Stimulated activated CD8-positive, alpha-beta memory T cell treated with anti-CD3 and anti-CD28 coated beads, Interleukin-2, amount 100 ng/mL, for 48 hours (primary cell): ENCODE measurements around the gene GPI.

ENCODE experiments used
- DNase-seq, 2 donors: peaks; one replicate each; pipeline ENCODE4 v3.0.0-alpha.2; 2020; ENCODE audit warnings: low read depth in 2 of 2

GPI gene

DNA sequence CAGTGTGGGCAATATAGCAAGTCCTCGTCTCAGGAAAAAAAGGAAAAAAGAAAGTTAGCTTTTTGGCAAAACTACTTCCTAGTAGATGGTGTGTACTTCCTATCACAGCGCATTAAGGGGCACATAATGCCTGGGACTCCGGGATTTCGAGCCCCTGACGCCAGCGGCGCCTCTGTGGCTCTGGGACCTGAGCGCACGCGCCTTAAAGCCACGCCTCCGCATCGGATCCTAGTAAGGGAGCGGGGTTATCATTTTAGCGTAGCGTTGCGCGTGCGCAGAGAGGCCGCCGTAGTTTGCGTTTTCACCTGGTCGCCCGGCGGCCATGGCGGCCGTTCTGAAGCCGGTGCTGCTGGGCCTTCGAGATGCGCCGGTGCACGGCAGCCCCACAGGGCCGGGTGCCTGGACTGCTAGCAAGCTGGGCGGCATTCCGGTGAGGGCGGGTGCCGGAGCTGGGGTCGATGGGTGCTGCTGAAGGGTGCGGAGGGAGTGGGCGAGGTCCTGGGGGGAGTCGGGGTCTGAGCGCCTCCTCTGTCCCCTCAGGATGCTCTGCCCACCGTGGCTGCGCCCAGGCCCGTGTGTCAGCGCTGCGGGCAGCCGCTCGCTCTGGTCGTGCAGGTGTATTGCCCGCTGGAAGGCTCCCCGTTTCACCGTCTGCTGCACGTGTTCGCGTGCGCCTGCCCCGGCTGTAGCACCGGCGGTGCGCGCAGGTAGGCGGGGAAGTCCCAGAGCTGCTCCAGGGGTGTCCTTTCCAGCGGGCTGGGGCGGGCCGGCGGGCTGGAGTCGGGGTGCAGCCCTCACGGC lies 39.3 kb downstream of the GPI start, which contains the start of gene PDCD2L:
Gene PDCD2L, plus strand, starts transcription at position 291 of the 801 bp plus-strand sequence. Its CDS starts 32 bp downstream, at position 323.
- DNase-seq, result peak; percentile 89 to 90

DNA sequence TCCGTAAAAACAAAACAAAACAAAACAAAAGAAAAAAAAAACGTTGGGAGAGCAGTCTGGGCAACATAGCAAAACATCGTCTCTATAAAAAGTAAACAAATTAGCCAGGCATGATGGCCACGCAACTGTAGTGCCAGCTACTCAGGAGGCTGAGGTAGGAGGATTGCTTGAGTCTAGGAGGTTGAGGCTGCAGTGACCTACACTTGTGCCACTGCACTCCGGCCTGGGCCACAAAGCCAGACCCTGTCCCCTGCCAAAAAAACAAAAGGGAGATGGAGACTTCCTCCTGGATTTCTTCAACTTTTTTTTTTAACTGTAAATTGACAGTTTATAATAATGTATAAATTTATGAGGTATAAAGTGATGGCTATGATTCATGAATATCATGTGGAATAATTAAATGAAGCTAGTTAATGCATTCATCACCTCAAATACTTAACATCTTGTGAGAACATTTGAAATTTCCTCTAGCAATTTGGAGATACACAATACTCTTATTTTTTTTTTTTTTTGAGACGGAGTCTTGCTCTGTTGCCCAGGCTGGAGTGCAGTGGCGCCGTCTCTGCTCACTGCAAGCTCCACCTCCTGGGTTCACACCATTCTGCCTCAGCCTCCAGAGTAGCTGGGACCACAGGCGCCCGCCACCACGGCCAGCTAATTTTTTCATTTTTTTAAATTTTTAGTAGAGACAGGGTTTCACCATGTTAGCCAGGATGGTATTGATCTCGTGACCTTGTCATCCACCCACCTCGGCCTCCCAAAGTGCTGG lies 41.1 kb downstream of the GPI start:
- DNase-seq, result no peak

DNA sequence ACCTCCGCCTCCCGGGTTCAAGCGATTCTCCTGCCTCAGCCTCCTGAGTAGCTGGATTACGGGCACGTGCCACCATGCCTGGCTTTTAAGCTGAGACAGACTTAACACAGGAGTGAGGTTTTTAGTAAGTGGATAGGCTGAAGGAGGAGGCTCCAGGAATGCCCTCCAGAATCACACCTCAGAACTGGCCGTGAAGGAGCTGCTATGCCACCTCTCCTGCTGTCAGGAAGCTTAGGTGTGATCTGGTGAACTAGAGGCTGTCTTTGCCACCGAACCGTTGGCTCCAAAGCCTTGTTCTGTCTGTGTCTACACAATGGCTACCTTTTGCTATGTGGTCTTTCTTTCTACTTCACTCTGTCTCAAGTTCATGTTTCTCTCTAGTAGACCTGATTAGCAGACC lies 43.4 kb downstream of the GPI start:
- no peak for DNase-seq

DNA sequence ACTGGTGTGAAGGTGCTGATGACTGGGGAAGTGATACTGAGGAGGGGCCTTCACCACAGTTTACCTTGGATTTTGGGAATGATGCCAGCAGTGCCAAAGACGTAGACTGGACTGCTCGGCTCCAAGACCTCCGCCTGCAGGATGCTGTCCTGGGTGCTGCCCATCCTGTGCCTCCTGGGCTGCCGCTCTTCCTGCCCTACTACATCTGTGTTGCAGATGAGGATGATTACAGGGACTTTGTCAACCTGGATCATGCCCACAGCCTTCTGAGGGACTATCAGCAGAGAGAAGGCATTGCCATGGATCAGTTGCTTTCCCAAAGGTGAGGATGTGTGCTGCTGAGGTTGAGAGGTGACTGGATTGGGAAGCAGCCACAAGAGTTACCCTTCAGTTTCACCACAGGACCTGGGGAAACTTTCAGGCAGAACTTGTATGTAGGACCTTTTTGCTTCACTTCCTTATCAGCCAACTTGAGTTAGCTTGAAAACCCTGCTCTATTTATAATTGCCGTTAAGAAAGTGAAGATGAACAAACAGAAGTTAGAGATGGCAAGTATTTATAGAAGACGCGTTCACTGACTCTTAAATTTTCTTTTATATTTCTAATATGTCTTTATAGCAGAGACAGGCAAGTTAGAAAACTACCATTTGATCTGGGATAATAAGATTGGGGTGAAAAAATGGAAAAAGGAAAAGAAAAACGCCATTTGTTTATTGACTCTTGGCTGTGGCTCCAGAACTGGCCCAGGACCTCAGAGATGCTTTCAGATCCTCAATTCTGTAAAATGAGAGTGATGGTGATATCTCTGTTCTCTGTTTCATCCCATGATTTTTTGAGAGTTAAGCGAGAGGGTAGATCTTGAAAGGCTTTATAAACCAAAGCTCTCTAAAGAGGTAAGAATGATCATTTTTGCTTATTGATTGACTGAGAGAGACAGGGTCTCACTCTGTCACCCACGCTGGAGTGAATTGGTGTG lies 44.5 kb downstream of the GPI start:
- DNase-seq, result no peak

DNA sequence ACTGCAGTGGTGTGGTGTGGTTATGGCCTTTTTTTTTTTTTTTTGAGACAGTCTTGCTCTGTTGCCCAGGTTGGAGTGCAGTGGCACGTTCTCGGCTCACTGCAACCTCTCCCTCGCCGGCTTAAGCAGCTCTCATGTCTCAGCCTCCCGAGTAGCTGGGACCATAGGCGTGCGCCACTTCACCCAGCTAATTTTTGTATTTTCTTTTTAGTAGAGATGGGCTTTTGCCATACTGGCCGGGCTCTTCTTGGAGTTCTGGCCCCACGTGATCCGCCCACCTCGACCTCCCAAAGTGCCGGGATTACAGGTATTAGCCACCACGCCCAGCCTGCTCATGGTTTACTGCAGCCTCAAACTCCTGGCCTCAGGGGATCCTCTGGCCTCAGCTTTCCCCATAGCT lies 46.2 kb downstream of the GPI start:
- no peak for DNase-seq

DNA sequence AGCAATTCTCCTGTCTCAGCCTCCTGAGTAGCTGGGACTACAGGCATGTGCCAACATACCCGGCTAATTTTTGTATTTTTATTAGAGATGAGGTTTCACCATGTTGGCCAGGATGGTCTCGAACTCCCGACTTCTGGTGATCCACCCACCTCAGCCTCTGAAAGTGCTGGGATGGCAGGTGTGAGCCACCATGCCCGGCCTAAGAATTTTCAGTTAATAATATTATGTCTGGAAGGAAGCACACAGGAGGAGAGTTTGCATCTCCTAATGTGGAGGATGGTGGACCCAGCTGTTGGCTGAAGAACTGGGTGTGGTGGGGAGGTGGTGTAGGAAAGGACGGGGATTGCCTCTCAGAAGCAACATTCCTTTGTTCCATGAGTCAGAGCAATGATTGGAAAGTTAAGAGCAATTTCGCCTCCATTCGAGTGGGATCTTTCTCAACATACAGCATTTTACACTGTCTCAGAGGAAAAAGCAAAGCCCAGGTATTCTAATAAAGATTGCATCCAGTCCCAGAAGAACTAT lies 51.1 kb downstream of the GPI start:
- DNase-seq, result no peak

DNA sequence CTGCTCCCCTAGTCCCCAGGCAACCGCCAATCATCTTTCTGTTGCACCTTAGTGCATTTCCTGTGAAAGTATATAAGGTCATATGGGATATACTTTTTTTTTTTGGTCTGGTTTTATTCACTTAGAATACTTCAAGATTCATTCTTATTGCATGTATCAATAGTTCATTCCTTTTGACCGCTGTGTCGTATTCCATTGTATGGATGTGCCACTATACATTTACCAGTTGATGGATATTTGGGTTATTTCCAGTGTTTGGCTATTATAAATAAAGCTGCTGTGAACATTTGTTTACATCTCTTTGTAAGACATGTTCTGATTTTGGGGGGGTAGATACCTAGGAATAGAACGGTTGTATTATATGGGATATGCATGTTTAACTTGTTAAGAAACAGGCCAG lies 53.3 kb downstream of the GPI start:
- no peak for DNase-seq

DNA sequence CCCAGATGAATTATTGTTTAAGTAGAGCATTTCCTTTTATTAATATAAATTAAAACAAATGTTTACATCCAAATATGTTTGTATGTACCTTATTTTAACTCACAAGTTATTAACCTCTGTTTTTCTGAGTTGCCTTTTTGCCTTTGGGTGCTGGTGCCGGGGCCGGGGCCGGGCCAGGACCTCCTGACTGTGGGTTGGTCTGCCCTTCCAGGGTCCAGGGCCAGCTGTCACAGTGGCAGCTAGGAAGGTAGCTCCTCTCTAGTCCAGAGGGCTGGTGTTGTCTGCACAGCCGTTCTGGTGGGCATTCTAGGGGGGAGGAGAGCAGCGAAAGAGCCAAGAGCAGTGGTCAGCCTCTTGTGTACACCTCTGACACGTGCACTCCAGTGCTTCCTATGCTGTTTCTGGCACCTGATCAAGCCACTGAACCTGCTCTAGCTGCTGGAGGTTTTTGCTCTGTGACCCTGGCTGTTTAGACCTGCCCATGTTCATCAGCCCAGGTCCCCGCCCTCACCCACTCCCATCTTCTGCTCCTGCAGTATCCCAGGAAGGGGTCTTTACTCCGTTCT lies 61.2 kb downstream of the GPI start:
- DNase-seq, result no peak

DNA sequence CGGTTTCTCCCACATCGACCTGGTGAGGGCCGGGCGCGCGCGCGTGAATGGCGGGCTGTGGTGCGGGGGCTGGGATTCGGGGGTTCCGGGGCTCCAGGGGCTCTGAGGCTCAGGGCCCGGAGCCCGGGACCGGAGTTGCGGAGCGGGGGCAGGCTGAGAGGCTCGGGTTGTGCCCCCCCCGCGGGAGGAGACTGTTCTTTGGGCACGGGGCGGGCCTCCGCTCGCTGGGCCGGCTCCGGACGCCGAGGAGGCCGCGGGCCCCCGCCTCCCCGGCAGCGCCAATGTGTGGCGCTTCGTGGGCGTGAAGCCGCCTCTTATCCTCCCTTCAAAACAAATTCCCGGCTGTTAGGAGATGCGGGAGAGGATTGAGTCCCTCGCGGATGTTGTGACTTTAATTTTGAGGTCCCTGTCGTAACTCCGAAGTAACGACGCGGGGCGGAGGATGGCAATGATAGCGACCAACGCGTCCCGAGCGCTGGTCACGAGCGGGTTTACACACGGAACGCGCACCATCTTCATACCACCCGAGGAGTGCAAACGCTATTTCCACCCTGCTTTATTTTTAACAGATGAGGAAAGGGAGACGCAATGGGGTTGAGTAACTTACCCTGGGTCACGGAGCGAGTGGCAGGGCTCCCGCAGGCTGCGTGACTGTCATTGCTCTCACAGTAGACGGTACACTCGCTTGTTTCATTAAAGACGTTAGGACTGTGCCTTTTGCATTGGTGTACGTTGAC lies 63.7 kb downstream of the GPI start:
- no peak for DNase-seq

DNA sequence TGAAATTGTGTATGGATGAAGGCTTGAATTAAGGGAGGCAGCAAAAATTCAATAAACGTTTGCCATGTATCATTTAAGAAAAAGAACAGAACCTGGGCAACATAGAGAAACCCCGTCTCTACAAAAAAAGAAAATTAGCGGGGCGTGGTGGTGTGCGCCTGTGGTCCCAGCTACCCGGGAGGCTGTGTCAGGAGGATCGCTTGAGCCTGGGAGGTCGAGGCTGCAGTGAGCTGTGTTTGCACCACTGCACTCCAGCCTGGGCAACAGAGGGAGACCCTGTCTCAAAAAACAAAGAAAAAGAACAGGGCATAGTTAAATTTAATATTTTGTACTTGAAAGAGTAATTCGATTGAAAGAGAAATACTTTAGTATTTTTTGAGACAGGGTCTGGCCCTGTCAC lies 64.6 kb downstream of the GPI start:
- DNase-seq, result no peak

DNA sequence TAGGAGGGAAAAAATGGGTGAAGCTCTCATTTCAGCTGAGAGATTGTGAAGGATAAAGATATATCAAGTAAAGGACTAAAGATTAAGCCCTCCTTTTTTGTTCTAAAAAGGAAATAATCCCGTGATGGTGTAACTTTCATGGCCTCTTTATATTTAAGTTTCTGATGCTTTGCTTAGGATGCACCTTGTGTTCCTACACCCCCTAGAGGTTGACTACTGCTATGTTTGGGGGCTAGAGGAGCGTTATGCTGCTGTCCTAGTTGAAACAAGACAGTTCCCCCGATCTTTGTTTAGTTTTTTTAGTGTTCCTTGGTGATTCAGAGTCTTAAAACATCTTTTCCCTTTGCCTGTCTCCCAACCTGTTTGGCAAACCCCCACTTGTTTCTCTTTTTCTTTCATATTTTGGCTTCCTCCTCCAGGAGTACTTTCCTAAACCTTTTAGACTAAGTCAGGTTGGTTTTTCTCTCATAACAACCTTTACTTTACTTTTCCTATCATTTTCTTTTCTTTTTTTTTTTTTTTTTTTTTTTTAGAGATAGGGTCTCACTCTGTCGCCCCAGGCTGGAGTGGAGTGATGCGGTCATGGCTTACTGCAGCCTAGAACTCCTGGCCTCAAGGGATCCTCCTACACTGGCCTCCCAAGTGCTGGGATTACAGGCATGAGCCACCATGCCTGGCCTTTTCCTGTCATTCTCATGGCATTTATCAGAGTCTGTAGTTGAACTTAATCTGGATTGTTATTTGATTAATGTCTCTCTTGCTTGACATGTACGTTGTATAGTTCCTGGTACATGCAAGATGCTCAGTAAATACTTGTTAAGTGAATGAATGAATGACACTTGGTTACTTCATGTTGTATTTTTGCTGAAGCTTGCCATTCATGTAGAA lies 66.0 kb downstream of the GPI start:
- DNase-seq, result no peak

DNA sequence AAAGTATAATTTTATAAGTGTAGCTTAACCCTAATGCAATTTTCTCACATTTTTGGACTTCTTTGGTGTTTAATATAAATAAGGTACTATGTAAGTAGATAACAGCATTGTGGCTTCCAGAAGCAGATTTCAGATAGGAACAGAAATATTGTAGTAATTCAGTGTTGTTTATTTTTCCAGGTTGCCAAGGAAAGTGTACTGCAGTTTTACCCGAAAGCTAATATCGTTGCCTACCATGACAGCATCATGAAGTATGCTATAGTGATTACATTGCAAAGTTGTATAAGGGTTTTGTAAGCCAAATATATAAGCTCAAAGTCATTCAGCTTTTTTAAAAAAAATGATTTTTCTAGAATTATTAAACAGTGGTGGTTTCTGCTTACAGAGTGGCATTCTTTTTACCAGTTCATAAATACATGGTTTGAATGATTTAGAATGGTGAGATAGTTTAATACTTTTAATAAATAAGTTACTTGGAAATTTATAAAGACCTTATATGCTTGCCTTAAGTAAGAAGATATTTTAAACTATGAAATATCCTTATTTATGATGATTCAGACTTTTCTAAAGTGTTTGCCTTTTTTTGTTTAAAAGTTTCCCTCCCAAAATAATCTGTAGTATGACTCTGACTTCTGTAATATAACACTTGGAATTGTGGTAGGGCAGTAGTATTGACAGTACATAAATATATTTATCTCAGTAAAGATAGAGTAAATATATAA lies 66.8 kb downstream of the GPI start:
- no peak for DNase-seq

DNA sequence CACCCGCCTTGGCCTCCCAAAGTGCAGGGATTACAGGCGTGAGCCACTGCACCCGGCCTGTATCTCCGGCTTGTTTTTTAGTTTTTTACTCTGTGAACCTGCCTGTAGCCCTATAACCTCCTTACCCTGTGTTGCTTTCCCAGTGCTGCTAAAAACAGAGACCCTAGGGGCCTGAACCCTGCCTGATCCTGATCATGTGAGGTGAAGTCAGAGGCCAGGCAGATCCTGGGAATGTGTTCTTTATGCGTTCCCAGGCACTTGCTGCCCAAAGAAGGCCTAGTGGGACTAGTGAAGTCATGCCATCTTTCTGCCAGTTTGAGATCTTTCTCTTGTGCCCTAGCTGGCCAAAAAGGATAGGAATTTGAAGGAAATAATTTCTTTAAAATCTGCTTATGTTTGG lies 67.8 kb downstream of the GPI start:
- no peak for DNase-seq

DNA sequence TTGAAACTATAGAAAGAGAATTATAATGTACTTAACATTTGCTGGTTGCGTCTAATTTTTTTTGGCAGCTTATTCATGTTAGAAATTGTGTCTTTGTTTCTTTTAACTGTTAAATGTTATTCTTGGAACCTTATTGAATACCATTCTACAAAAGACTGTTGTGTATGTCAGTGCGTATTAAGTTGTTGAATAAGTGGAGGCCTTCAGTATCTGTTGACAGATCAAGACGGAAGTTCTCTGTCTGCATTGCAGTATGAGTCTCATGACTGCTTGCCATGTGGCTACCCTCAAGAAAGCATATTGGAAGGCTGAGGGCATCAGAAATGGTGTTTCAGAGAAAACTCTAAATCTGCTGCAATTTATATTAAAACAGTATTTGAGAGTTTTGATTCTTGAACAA lies 71.7 kb downstream of the GPI start:
- no peak for DNase-seq

DNA sequence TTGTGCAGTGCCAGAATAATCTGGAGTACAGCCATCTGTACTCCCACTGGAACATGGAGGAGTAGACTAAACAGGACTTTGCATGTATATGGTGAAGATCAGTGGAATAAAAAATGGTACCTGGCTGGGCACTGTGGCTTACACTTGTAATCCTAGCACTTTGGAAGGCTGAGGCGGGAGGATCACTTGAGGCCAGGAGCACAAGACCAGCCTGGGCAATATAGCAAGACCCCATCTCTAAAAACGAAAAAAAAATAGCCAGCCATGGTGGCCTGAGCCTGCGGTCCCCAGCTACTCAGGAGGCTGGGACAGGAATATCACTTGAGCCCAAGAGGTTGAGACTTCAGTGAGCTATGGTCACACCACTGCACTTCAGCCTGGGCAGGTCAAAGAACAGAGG lies 83.2 kb downstream of the GPI start:
- no peak for DNase-seq
